K562 (cell line): ENCODE results near the gene ESPL1. TPM values are rescaled to one million over a fixed set of nuclear protein-coding genes. Genes with fewer than 3 reads are reported as not detected.
A peak's percentile ranks its signal among the peaks of the same experiment; 100 is the strongest.

ENCODE experiments used
- C11orf30 ChIP-seq: fragments of 450-650 bp; IDR thresholded peaks from 2 replicates; pipeline ENCODE4 v1.6.1; 2016; ENCODE audit warnings: low read depth, mild to moderate bottlenecking
- HCFC1 ChIP-seq: IDR thresholded peaks from 2 replicates; pipeline ENCODE4 v1.6.1; 2012; ENCODE audit warnings: low read depth, low read length, improper control_type of control experiment
- JUN ChIP-seq, 2 experiments: sonication (generic) in 1 of 2; formaldehyde crosslinking in 1 of 2; IDR thresholded peaks; 2 replicates each; pipeline versions ENCODE4 v1.6.1 to v1.8.0; 2012 to 2022; ENCODE audit warnings: borderline replicate concordance in 2 of 2, mild to moderate bottlenecking in 2 of 2, improper control_type of control experiment in 1 of 2, low read depth in 1 of 2, low read length in 1 of 2, missing genetic modification reagents in 1 of 2
- MYNN ChIP-seq, 2 experiments: sonication (generic); formaldehyde crosslinking in 1 of 2; IDR thresholded peaks; 2 replicates each; pipeline versions ENCODE4 v1.5.0 to v1.6.1; 2016 to 2020; ENCODE audit warnings: antibody characterized with exemption in 1 of 2, missing genetic modification reagents in 1 of 2
- RCOR1 ChIP-seq, 2 experiments: IDR thresholded peaks; 2 replicates each; pipeline ENCODE4 v1.6.1; 2012; ENCODE audit warnings: low read depth in 2 of 2, low read length in 2 of 2, borderline replicate concordance in 1 of 2, improper control_type of control experiment in 1 of 2
- STAT5B ChIP-seq: fragments of 250-450 bp; sonication (Bioruptor Pico); IDR thresholded peaks from 2 replicates; pipeline ENCODE4 v1.8.0; 2021; ENCODE audit warnings: mild to moderate bottlenecking, inconsistent platforms
- TAL1 ChIP-seq: fragments of 450-650 bp; IDR thresholded peaks from 2 replicates; pipeline ENCODE4 v1.6.1; 2016; ENCODE audit warnings: mild to moderate bottlenecking
- XRCC4 ChIP-seq: IDR thresholded peaks from one replicate; pipeline ENCODE4 v1.6.1; 2011; ENCODE audit not compliant: insufficient read depth, insufficient read length; ENCODE audit errors: extremely low read depth
- ZFP1 ChIP-seq: fragments of 450-650 bp; formaldehyde crosslinking; IDR thresholded peaks from 2 replicates; pipeline ENCODE4 v1.4.0; 2020; ENCODE audit warnings: mild to moderate bottlenecking, mixed read lengths
- ZNF311 ChIP-seq: fragments of 250-450 bp; sonication (Bioruptor Pico); IDR thresholded peaks from 2 replicates; pipeline ENCODE4 v1.4.0; 2020; ENCODE audit warnings: mild to moderate bottlenecking, moderate library complexity
- ZNF431 ChIP-seq: sonication (generic); formaldehyde crosslinking; IDR thresholded peaks from 2 replicates; pipeline ENCODE4 v1.8.0; 2022; ENCODE audit warnings: mild to moderate bottlenecking, missing genetic modification reagents
- ZNF584 ChIP-seq: fragments of 200-800 bp; sonication (Bioruptor generic); IDR thresholded peaks from 2 replicates; pipeline ENCODE4 v1.6.1; 2016; ENCODE audit warnings: low read depth, mild to moderate bottlenecking, missing genetic modification characterization, missing compliant biosample characterization
- polyA plus RNA-seq, 8 experiments: library from polyadenylated mRNA; depleted of rRNA in 4 of 8; stranded (reverse) in 5 of 8; unstranded in 3 of 8; fragments of >200 nt; fragmentation: Nextera tagmentation in 2 of 8; fragmentation: Illumina TruSeq in 1 of 8; extraction: Ambion mirVana in 2 of 8; extraction: Trizol in 1 of 8; gene quantifications; 2 replicates each; pipeline versions ENCODE4 v1.2.1 to v1.2.3, GENCODE V29; 2011 to 2014; ENCODE audit warnings: inconsistent platforms in 1 of 8, missing spikeins in 1 of 8
- total RNA-seq, 7 experiments: library from RNA; depleted of rRNA in 6 of 7; stranded (reverse); fragments of >200 nt in 6 of 7; fragmentation: Illumina TruSeq in 2 of 7; extraction: Trizol in 2 of 7; gene quantifications; 2 replicates each; pipeline versions ENCODE4 v1.2.1 to v1.2.3, GENCODE V29; 2011 to 2021; ENCODE audit warnings: low replicate concordance in 1 of 7
- TF ChIP-seq, protein P1 (sequence below), 2 experiments: IDR thresholded peaks; 2 replicates each; pipeline ENCODE4 v1.6.1; 2012; ENCODE audit warnings: improper control_type of control experiment in 2 of 2, low read depth in 2 of 2, low read length in 2 of 2, borderline replicate concordance in 1 of 2
- TF ChIP-seq, protein P2 (sequence below): conservative IDR thresholded peaks from 2 replicates; pipeline ENCODE4 v1.6.1; 2011; ENCODE audit warnings: low read depth, mild to moderate bottlenecking, low read length; ENCODE audit not compliant: control insufficient read depth
- TF ChIP-seq, protein P3 (sequence below): fragments of 250-450 bp; sonication (Bioruptor Pico); IDR thresholded peaks from 2 replicates; pipeline ENCODE4 v1.4.0; 2020

ESPL1 gene
- total and polyA plus RNA-seq, 9 of the 15 experiments (the other 6 are each of a cell fraction or from before 2014, with no cell fraction given) = 1.2 to 55.0 (median 18.7) TPM

- TF ChIP-seq ZNF584 (CRISPR knock-in tag) (no peak), ZFP1 (CRISPR knock-in tag) (no peak), C11orf30 (peak; percentile 90), JUN (IDR thresholded peaks at IDR 0.05; ENCODE audit: borderline replicate concordance, low read depth, low read length) (peak; percentile 47; the same call in 1 of the 2 replicates), JUN (CRISPR knock-in tag; IDR thresholded peaks at IDR 0.05; ENCODE audit: borderline replicate concordance) (no peak), TAL1 (no peak), MYNN (IDR thresholded peaks at IDR 0.05) (no peak; the same call in 1 of the 2 replicates), MYNN (CRISPR knock-in tag; IDR thresholded peaks at IDR 0.05) (no peak), RCOR1 (IDR thresholded peaks at IDR 0.05; ENCODE audit: borderline replicate concordance in 1 of 2, low read depth in 2 of 2, low read length in 2 of 2) (no peak), ZNF311 (CRISPR knock-in tag) (no peak), XRCC4 (no peak), HCFC1 (peak; percentile 79), ZNF431 (CRISPR knock-in tag) (peak; percentile 30; the same call in 1 of the 2 replicates), STAT5B (CRISPR knock-in tag) (no peak)
- TF ChIP-seq, protein P1, sequence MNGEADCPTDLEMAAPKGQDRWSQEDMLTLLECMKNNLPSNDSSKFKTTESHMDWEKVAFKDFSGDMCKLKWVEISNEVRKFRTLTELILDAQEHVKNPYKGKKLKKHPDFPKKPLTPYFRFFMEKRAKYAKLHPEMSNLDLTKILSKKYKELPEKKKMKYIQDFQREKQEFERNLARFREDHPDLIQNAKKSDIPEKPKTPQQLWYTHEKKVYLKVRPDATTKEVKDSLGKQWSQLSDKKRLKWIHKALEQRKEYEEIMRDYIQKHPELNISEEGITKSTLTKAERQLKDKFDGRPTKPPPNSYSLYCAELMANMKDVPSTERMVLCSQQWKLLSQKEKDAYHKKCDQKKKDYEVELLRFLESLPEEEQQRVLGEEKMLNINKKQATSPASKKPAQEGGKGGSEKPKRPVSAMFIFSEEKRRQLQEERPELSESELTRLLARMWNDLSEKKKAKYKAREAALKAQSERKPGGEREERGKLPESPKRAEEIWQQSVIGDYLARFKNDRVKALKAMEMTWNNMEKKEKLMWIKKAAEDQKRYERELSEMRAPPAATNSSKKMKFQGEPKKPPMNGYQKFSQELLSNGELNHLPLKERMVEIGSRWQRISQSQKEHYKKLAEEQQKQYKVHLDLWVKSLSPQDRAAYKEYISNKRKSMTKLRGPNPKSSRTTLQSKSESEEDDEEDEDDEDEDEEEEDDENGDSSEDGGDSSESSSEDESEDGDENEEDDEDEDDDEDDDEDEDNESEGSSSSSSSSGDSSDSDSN (IDR thresholded peaks at IDR 0.05; ENCODE audit: borderline replicate concordance in 1 of 2, low read depth in 2 of 2, low read length in 2 of 2) = 0 out of 4 replicates have a peak, but pooled peaks of 1 of the 2 experiments have one; percentile 13
- TF ChIP-seq, protein P2, sequence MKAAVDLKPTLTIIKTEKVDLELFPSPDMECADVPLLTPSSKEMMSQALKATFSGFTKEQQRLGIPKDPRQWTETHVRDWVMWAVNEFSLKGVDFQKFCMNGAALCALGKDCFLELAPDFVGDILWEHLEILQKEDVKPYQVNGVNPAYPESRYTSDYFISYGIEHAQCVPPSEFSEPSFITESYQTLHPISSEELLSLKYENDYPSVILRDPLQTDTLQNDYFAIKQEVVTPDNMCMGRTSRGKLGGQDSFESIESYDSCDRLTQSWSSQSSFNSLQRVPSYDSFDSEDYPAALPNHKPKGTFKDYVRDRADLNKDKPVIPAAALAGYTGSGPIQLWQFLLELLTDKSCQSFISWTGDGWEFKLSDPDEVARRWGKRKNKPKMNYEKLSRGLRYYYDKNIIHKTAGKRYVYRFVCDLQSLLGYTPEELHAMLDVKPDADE = peak; percentile 82
- TF ChIP-seq, protein P3, sequence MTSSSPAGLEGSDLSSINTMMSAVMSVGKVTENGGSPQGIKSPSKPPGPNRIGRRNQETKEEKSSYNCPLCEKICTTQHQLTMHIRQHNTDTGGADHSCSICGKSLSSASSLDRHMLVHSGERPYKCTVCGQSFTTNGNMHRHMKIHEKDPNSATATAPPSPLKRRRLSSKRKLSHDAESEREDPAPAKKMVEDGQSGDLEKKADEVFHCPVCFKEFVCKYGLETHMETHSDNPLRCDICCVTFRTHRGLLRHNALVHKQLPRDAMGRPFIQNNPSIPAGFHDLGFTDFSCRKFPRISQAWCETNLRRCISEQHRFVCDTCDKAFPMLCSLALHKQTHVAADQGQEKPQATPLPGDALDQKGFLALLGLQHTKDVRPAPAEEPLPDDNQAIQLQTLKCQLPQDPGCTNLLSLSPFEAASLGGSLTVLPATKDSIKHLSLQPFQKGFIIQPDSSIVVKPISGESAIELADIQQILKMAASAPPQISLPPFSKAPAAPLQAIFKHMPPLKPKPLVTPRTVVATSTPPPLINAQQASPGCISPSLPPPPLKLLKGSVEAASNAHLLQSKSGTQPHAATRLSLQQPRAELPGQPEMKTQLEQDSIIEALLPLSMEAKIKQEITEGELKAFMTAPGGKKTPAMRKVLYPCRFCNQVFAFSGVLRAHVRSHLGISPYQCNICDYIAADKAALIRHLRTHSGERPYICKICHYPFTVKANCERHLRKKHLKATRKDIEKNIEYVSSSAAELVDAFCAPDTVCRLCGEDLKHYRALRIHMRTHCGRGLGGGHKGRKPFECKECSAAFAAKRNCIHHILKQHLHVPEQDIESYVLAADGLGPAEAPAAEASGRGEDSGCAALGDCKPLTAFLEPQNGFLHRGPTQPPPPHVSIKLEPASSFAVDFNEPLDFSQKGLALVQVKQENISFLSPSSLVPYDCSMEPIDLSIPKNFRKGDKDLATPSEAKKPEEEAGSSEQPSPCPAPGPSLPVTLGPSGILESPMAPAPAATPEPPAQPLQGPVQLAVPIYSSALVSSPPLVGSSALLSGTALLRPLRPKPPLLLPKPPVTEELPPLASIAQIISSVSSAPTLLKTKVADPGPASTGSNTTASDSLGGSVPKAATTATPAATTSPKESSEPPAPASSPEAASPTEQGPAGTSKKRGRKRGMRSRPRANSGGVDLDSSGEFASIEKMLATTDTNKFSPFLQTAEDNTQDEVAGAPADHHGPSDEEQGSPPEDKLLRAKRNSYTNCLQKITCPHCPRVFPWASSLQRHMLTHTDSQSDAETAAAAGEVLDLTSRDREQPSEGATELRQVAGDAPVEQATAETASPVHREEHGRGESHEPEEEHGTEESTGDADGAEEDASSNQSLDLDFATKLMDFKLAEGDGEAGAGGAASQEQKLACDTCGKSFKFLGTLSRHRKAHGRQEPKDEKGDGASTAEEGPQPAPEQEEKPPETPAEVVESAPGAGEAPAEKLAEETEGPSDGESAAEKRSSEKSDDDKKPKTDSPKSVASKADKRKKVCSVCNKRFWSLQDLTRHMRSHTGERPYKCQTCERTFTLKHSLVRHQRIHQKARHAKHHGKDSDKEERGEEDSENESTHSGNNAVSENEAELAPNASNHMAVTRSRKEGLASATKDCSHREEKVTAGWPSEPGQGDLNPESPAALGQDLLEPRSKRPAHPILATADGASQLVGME = 0 out of 2 replicates have a peak, but pooled peaks have one; percentile 61
Observed at GRCh38 chr12:53295070-53295890, 27.2 kb downstream of the ESPL1 start, which contains the start of gene PFDN5 (continued).
